GM12865 (cell line): ENCODE measurements around the gene CENPP.
A peak's percentile ranks its signal among the peaks of the same experiment; 100 is the strongest.

ENCODE experiments used
- DNase-seq: peaks from one replicate; pipeline ENCODE4 v3.0.0; 2010; ENCODE audit warnings: low read depth
- H3K4me3 ChIP-seq: 2 replicates; pipeline ENCODE4 v1.5.1; 2011; ENCODE audit warnings: mild to moderate bottlenecking, low read depth, low read length, control low read depth
- TF ChIP-seq, protein P1 (sequence below): IDR thresholded peaks from 2 replicates; pipeline ENCODE4 v1.5.1; 2011; ENCODE audit warnings: low read length, control low read depth, low read depth, inconsistent platforms; ENCODE audit not compliant: insufficient read depth; ENCODE audit errors: missing control alignments

Gene CENPP

GRCh38 chr9:92345582-92345981 is 19.8 kb downstream of the CENPP start:
- no peak for DNase-seq
- H3K4me3 ChIP-seq = no peak overlapping the region
- TF ChIP-seq, protein P1, sequence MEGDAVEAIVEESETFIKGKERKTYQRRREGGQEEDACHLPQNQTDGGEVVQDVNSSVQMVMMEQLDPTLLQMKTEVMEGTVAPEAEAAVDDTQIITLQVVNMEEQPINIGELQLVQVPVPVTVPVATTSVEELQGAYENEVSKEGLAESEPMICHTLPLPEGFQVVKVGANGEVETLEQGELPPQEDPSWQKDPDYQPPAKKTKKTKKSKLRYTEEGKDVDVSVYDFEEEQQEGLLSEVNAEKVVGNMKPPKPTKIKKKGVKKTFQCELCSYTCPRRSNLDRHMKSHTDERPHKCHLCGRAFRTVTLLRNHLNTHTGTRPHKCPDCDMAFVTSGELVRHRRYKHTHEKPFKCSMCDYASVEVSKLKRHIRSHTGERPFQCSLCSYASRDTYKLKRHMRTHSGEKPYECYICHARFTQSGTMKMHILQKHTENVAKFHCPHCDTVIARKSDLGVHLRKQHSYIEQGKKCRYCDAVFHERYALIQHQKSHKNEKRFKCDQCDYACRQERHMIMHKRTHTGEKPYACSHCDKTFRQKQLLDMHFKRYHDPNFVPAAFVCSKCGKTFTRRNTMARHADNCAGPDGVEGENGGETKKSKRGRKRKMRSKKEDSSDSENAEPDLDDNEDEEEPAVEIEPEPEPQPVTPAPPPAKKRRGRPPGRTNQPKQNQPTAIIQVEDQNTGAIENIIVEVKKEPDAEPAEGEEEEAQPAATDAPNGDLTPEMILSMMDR = no peak

DNA sequence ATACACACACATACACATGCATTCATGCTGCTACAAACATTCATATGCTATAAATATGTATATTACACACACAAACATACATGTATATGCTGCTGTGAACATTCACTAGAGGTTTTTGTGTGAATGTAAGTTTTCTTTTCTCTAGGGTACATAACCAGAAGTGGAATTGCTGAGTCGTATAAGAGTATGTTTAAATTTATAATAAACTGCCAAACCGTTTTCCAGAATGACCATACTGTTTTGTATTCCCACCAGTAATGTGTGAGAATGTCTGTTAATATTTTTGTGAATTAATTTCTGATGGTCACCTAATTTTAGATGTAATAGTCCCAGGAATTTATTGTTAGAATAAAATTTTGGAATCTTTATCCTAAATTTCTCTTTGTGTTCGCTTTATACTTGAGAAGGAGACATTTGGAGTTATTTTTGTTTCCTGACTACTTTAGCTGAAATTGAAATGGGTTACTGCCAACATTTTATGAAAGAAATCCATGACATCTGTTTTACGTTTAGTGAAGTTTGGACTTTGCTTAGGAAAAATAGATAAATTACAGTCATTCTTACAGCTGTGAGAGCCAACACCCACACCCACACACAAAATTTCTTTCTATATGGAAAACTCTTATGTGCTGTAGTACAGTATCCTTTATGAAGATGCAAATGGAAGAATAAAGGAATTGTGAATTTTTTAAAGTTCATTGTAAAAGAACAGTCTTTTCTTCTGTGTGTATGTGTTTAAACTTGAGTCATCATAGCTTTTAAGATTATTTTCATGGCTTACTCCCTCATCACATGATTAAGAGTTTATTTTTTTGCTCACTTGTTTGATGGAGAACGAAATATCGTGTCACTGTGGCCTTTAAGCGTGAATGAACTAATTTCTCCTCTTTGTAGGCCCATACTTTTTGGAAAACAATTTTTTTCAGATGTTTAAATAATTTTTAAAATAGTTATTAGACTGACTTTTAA is 24.3 kb downstream of the CENPP start:
- TF ChIP-seq, protein P1 = no peak
- DNase-seq = no peak
- H3K4me3 ChIP-seq = no peak overlapping the region

DNA sequence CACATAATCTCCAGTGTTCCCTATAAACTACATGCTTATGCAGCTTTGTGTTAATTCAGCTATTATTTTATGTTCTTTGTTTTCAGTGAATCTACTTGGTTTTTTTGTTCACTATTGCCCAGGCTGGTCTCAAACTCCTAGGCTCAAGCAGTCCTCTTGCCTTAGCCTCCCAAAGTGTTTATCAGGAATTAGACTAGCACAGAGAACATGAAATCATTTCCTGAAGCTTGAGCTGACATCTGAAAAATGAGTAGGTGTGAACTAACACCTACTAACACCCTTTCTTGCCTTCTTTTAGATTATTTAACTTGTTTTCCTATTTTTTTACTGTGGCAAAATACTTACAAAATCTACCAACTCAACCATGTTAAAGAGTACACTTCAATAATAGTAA is 25.0 kb downstream of the CENPP start:
- H3K4me3 ChIP-seq = no peak overlapping the region
- TF ChIP-seq, protein P1 = no peak
- DNase-seq = no peak

DNA sequence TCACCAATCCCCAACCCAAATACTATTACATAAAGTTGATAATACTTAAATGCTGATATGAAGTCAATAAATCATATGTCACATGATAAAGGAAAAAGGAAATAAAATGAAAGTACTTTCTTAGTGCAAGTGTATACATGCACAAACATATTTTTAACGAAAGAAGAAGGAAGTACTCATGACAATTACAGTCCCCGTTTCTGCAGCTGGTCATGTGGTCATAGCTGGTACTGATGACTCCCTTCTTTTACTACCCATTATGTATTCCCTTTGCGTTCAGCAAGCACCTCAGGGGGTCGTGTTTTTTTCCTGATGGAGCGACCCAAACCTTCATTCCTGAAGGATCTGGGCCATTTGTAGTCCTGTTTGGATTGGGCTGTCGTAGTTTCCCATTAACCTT is 27.3 kb downstream of the CENPP start:
- TF ChIP-seq, protein P1 = no peak
- DNase-seq = no peak
- H3K4me3 ChIP-seq = no peak overlapping the region

DNA sequence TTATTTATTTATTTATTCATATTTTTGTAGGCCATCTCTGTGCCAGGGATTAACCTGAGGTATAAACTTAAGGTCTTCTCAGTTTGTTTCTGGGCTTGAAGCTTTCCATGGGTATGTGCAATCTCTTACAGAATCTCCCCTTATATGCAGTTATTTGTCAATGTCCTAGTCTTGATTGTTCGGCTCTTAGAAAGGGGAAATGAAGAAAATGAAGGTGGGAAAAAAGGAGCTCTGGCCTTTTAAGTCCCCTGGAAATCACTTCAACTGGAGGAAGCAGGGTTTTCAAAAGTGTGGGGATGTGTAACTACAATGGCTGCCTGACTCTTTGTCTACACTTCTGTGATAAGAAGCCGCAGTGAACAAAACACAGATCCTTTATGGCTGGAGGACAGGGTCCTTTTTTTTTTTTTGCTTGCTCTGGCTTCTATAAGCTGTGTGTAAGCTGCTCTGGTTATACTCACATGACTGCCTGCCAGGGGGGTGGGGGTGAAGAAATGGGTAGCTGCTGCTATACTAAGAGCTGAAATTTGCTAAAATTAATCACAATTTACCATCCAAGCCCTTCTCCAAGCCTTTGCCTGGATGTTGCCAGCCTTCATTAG is 33.7 kb downstream of the CENPP start:
- no peak overlapping the region for H3K4me3 ChIP-seq
- DNase-seq = no peak
- TF ChIP-seq, protein P1 = no peak

- DNase-seq = peak; percentile 5
- TF ChIP-seq, protein P1 = no peak
- H3K4me3 ChIP-seq = no peak overlapping the region
Measured at GRCh38 chr9:92360083-92360482, 34.3 kb downstream of the CENPP start.
